Measurements from ENCODE around the gene TRIM44. TPM values are rescaled to one million over a fixed set of nuclear protein-coding genes. Genes with fewer than 3 reads are reported as not detected.

TRIM44 gene
- total and polyA plus RNA-seq, 12 donors, result 5.5 to 89.8 (median 34.1) TPM

GRCh38 chr11:35812828-35813227 is 150.3 kb downstream of the TRIM44 start:
- no peaks in the 10 kb centered on the region for H3K27me3 ChIP-seq
- H3K36me3 ChIP-seq (replicated peaks in 1 of 2), result no peaks in the 10 kb centered on the region
- peaks cover 0 to 29% of the 10 kb centered on the region in 2 donors for H3K4me1 ChIP-seq (replicated peaks in 1 of 2)
- intact Hi-C loops (cut with DNase I), result loop anchor here in 1 of 2 donors (10.0 kb wide), 1 partner anchor 198 kb away; the partner anchor contains the start of gene FJX1
- peak overlapping the region in 1 of 5 donors; percentile 46 for H3K27ac ChIP-seq
- no peaks in the 10 kb centered on the region for H3K9me3 ChIP-seq (replicated peaks in 1 of 3)
- no peak for TF ChIP-seq CTCF (IDR thresholded peaks at IDR 0.05)
- no peak for TF ChIP-seq POLR2A (IDR thresholded peaks at IDR 0.05)
- 25 to 40% (median 30%) methylated on average over 4 of the region's 4 CpGs for WGBS, 4 donors
- H3K4me3 ChIP-seq, result no peak overlapping the region
- peak; percentile 49 to 90 (median 75) for DNase-seq

- Histone ChIP-seq H3K27me3 (no peaks in the 10 kb centered on the region), H3K36me3 (replicated peaks in 1 of 2) (no peaks in the 10 kb centered on the region), H3K9me3 (replicated peaks in 1 of 3) (no peaks in the 10 kb centered on the region), H3K4me3 (no peak overlapping the region), H3K27ac (no peak overlapping the region), H3K4me1 (replicated peaks in 1 of 2) (peaks cover 0 to 29% of the 10 kb centered on the region in 2 donors)
- intact Hi-C loops (cut with DNase I), result loop anchor here in 1 of 2 donors (10.0 kb wide), 1 partner anchor 199 kb away; the partner anchor contains the start of gene FJX1
- DNase-seq, result no peak
- no peak for TF ChIP-seq POLR2A (IDR thresholded peaks at IDR 0.05)
- TF ChIP-seq CTCF (IDR thresholded peaks at IDR 0.05), result no peak
- 84 to 91% (median 88%) methylated on average over 7 of the region's 7 CpGs for WGBS, 4 donors
Measured at GRCh38 chr11:35814081-35814695, 151.6 kb downstream of the TRIM44 start.

- peak in 1 of 7 donors; percentile 17 for DNase-seq
- 75 to 86% (median 79%) methylated on average over 3 of the region's 3 CpGs for WGBS, 4 donors
- no peaks in the 10 kb centered on the region for H3K36me3 ChIP-seq (replicated peaks in 1 of 2)
- H3K27ac ChIP-seq, result peak overlapping the region in 1 of 5 donors; percentile 18
- intact Hi-C loops (cut with DNase I), result loop anchor here in 1 of 2 donors (10.0 kb wide), 1 partner anchor 200 kb away; the partner anchor contains the start of gene FJX1
- no peaks in the 10 kb centered on the region for H3K9me3 ChIP-seq (replicated peaks in 1 of 3)
- no peaks in the 10 kb centered on the region for H3K27me3 ChIP-seq
- peaks cover 0 to 29% of the 10 kb centered on the region in 2 donors for H3K4me1 ChIP-seq (replicated peaks in 1 of 2)
- TF ChIP-seq POLR2A (IDR thresholded peaks at IDR 0.05) (no peak), CTCF (IDR thresholded peaks at IDR 0.05) (no peak)
- H3K4me3 ChIP-seq, result no peak overlapping the region
Measured at GRCh38 chr11:35814720-35815305, 152.2 kb downstream of the TRIM44 start.

GRCh38 chr11:35815556-35816315 is 153.2 kb downstream of the TRIM44 start:
- H3K27ac ChIP-seq, result peak overlapping the region in 2 of 5 donors; percentile 11 to 18
- peak in 6 of 7 donors; percentile 13 to 57 (median 33) for DNase-seq
- TF ChIP-seq CTCF (IDR thresholded peaks at IDR 0.05), result no peak
- no peak for TF ChIP-seq POLR2A (IDR thresholded peaks at IDR 0.05)
- H3K4me1 ChIP-seq (replicated peaks in 1 of 2), result peaks cover 0 to 33% of the 10 kb centered on the region in 2 donors
- intact Hi-C loops (cut with DNase I), result loop anchor here in 1 of 2 donors (10.0 kb wide), 1 partner anchor 201 kb away; the partner anchor contains the start of gene FJX1
- WGBS, 4 donors, result 78 to 90% (median 81%) methylated on average over 5 of the region's 5 CpGs
- no peaks in the 10 kb centered on the region for H3K36me3 ChIP-seq (replicated peaks in 1 of 2)
- H3K9me3 ChIP-seq (replicated peaks in 1 of 3), result no peaks in the 10 kb centered on the region
- no peak overlapping the region for H3K4me3 ChIP-seq
- no peaks in the 10 kb centered on the region for H3K27me3 ChIP-seq
